Measurements from ENCODE around the gene TSPAN5.

GRCh38 chr4:98610926-98611676 lies 47.3 kb downstream of the TSPAN5 start:
- no peak for TF ChIP-seq POLR2AphosphoS5 (IDR thresholded peaks at IDR 0.05)
- TF ChIP-seq POLR2A (IDR thresholded peaks at IDR 0.05) = no peak
- no peak for TF ChIP-seq CTCF (IDR thresholded peaks at IDR 0.05 in 8 of 11, conservative IDR thresholded peaks at IDR 0.05 in 3 of 11)
